Calu3 (cell line): ENCODE results near the gene MZB1. TPM values are rescaled to one million over a fixed set of nuclear protein-coding genes. Genes with fewer than 3 reads are reported as not detected.

ENCODE experiments used
- BruUV-seq: library from RNA; stranded (reverse); fragments of 400-500 nt; replicated peaks from 2 replicates; lab custom pipeline; 2021; lab: Mats Ljungman, UMichigan
- CTCF ChIA-PET: fragments of 300-600 bp; sonication (Branson Sonifier 250); formaldehyde crosslinking; loops from one replicate; lab custom pipeline; 2022; ENCODE audit warnings: antibody characterized with exemption; lab: Charles Lee
- DNase-seq: peaks from one replicate; pipeline ENCODE4 v3.0.0; 2022
- H3K27ac Mint-ChIP-seq: one replicate; pipeline ENCODE4 v1.8.0; 2022; ENCODE audit warnings: mixed read lengths; ENCODE audit not compliant: unreplicated experiment
- H3K27me3 Mint-ChIP-seq: one replicate; pipeline ENCODE4 v1.8.0; 2022; ENCODE audit warnings: mixed read lengths; ENCODE audit not compliant: unreplicated experiment
- H3K36me3 Mint-ChIP-seq: one replicate; pipeline ENCODE4 v1.8.0; 2022; ENCODE audit warnings: mild to moderate bottlenecking, moderate library complexity, mixed read lengths; ENCODE audit not compliant: insufficient read depth, unreplicated experiment
- H3K4me1 Mint-ChIP-seq: one replicate; pipeline ENCODE4 v1.8.0; 2022; ENCODE audit warnings: mild to moderate bottlenecking, low read depth, mixed read lengths; ENCODE audit not compliant: unreplicated experiment
- H3K4me3 Mint-ChIP-seq: one replicate; pipeline ENCODE4 v1.8.0; 2022; ENCODE audit warnings: mild to moderate bottlenecking, low read depth, moderate library complexity, mixed read lengths; ENCODE audit not compliant: unreplicated experiment
- H3K9me3 Mint-ChIP-seq: one replicate; pipeline ENCODE4 v1.8.0; 2022; ENCODE audit warnings: low read depth, mixed read lengths; ENCODE audit not compliant: unreplicated experiment
- CTCF ChIP-seq: fragments of 200-600 bp; IDR thresholded peaks from one replicate; pipeline ENCODE4 v1.8.0; 2022; ENCODE audit warnings: antibody characterized with exemption; ENCODE audit not compliant: unreplicated experiment
- intact Hi-C: fragments of 100-400 bp; cut with micrococcal nuclease; formaldehyde crosslinking; loops from one replicate; pipeline ENCODE4 v1.10.0; 2022; ENCODE audit not compliant: unreplicated experiment
- total RNA-seq: library from RNA; stranded (reverse); gene quantifications from 2 replicates; pipeline ENCODE4 v1.2.3, GENCODE V29; 2022

MZB1 gene
- total RNA-seq, 1 experiment from 2014 or later, result not detected

- no peak overlapping the region for H3K27ac Mint-ChIP-seq
- CTCF ChIA-PET, result interaction anchor here (0.6 kb wide), 1 partner anchor 146 kb away, joined by 3 read pairs; no protein-coding TSS in a partner anchor
- H3K36me3 Mint-ChIP-seq, result no peaks in the 10 kb centered on the region
Measured at GRCh38 chr5:139425497-139425896, 35.8 kb upstream of the MZB1 start.

GRCh38 chr5:139422307-139422893 is 32.7 kb upstream of the MZB1 start:
- H3K9me3 Mint-ChIP-seq, result no peaks in the 10 kb centered on the region
- no peak overlapping the region for H3K4me3 Mint-ChIP-seq
- H3K4me1 Mint-ChIP-seq, result no peaks in the 10 kb centered on the region
- BruUV-seq, result no TSS peak
- DNase-seq, result peak; percentile 59
- intact Hi-C loops, result loop anchor here (1.0 to 5.0 kb wide), 2 partner anchors 75 to 91 kb away; no protein-coding TSS in a partner anchor
- no peaks in the 10 kb centered on the region for H3K36me3 Mint-ChIP-seq
- no peaks in the 10 kb centered on the region for H3K27me3 Mint-ChIP-seq
- TF ChIP-seq CTCF, result peak; percentile 90
- CTCF ChIA-PET, result interaction anchor here (0.7 to 6.1 kb wide), 4 partner anchors 60 to 150 kb away, joined by 3 to 69 read pairs (median 5); partner anchors contain the start of gene STING1
- no peak overlapping the region for H3K27ac Mint-ChIP-seq

More at GRCh38 chr5:139425497-139425896, 35.8 kb upstream of the MZB1 start:
- Mint-ChIP-seq H3K4me1 (no peaks in the 10 kb centered on the region), H3K4me3 (no peak overlapping the region), H3K9me3 (no peaks in the 10 kb centered on the region), H3K27me3 (no peaks in the 10 kb centered on the region)
- BruUV-seq, result no TSS peak
- intact Hi-C loops, result no loop called here
- no peak for TF ChIP-seq CTCF
- DNase-seq, result no peak

GRCh38 chr5:139419226-139420192 is 29.8 kb upstream of the MZB1 start:
- intact Hi-C loops, result loop anchor here (5.0 kb wide), 1 partner anchor 78 kb away; no protein-coding TSS in a partner anchor
- Mint-ChIP-seq H3K9me3 (no peaks in the 10 kb centered on the region), H3K4me3 (no peak overlapping the region), H3K36me3 (no peaks in the 10 kb centered on the region), H3K27ac (no peak overlapping the region), H3K27me3 (no peaks in the 10 kb centered on the region), H3K4me1 (no peaks in the 10 kb centered on the region)
- BruUV-seq, result no TSS peak
- CTCF ChIA-PET, result interaction anchor here (0.6 to 6.1 kb wide), 3 partner anchors 93 to 346 kb away, joined by 3 to 69 read pairs (median 4); no protein-coding TSS in a partner anchor
- no peak for DNase-seq
- TF ChIP-seq CTCF, result no peak

GRCh38 chr5:139418793-139419192 is 29.1 kb upstream of the MZB1 start:
- TF ChIP-seq CTCF, result no peak
- no TSS peak for BruUV-seq
- Mint-ChIP-seq H3K27ac (no peak overlapping the region), H3K4me3 (no peak overlapping the region), H3K9me3 (no peaks in the 10 kb centered on the region), H3K27me3 (no peaks in the 10 kb centered on the region), H3K4me1 (no peaks in the 10 kb centered on the region), H3K36me3 (no peaks in the 10 kb centered on the region)
- CTCF ChIA-PET, result no interaction called here
- intact Hi-C loops, result no loop called here
- no peak for DNase-seq
